ENCODE results near the gene CACNA2D1.

The CACNA2D1 gene

GRCh38 chr7:82081644-82082224, 361.8 kb downstream of the CACNA2D1 start:
- no peak for DNase-seq

GRCh38 chr7:82080254-82080927, 363.2 kb downstream of the CACNA2D1 start:
- no peak for DNase-seq

DNA sequence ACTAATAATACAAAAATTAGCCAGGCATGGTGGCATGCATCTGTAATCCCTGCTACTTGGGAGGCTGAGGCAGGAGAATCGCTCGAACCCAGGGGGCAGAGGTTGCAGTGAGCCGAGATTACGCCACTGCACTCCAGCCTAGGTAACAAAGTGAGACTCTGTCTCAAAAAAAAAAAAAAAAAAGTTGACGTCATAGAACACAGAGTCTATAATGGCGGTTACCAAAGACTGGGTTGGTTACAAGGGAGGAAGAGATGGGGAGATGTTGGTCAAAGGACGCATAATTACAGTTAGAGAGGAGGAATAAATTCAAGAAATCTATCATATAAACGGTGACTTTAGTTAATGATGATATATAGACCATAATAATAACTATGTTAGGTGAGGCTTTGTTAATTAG, 364.1 kb downstream of the CACNA2D1 start:
- DNase-seq: no peak

DNA sequence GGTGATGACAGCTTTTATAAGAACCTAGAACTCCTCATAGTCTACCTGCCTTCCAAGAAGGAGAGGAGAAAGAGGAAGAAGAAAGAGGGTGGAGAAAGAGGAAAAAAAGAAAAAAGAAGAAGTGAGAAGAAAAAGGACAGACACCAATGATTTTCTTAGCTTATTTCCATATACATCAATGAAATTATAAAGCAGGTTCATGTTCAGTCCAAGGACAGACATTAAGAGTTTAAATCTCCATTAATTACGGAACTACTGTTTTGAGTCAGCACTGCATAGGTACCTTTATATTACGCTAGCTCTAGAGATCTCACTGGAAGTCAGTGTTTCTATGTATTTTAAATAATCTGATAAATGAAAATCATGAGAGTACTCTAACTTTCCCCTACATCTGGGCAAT, 364.8 kb downstream of the CACNA2D1 start:
- DNase-seq: no peak

DNA sequence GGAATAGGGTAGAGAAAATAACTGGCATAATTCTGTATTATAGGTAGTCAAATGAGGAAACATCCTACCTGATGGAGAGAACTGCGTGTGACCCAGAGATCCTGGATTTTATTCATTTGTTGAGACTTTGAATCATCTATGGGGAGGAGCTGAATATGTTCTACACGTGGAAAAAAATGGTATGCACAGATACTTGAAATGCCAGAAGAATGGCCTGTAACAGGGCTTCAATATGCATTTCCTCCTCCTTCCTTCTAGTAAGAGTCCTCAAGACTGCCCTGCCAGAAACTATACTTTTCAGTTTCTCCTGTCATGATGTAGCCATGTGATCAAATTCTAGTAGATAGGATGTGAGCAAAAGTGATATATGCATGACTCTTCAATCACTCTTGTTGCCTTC, 372.1 kb downstream of the CACNA2D1 start:
- DNase-seq: no peak

GRCh38 chr7:82067628-82068264, 375.8 kb downstream of the CACNA2D1 start:
- DNase-seq: no peak

DNA sequence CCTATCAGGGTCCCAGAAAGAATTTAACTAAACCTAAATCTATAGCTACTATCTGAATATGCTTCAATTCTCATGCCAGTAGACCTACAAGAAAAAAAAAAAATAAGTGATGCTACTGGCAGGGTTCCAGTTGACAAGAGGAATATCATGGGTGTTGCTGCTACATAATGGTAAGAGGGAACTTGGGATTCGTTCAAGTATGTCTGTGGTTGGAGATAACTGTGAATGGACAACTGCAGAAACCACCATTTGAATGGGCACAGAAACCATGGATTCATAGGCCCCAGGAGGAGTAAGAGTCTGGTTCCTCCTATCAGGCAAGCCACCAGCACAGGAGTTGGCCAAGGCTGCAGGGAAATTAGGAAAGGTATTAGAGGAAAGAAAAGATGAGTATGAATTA, 386.1 kb downstream of the CACNA2D1 start:
- DNase-seq: no peak

- DNase-seq: no peak
These were observed 387.3 kb downstream of the CACNA2D1 start for GRCh38 chr7:82056282-82056681.

- no peak for DNase-seq
These were observed 389.0 kb downstream of the CACNA2D1 start for GRCh38 chr7:82054544-82054943.

DNA sequence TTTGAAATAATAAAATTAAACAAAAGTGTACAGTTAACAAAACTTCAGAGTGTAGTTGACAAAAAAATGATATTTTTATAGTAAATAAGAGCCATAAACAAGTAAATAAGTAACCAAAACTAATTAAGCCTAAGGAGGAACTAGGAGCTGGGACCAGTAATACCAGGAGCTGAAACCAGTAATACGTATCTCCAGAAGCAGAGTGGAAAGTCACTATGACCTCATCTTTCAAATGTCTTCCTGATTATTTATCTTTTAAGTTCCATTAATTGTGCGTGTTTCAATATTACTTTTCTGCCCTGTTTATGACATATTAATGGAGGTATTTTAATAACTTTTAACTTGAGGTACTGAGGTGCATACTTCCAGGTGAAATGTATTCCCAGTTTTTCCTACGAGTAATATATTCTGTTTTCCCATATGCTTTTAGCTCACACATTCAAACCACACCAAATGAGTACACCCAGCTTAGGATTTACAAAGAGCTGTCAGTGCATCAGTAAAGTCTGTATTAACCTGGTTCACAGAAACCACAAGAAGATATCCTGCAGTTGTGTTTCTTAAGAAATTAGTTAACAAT, 390.0 kb downstream of the CACNA2D1 start:
- DNase-seq: no peak

DNA sequence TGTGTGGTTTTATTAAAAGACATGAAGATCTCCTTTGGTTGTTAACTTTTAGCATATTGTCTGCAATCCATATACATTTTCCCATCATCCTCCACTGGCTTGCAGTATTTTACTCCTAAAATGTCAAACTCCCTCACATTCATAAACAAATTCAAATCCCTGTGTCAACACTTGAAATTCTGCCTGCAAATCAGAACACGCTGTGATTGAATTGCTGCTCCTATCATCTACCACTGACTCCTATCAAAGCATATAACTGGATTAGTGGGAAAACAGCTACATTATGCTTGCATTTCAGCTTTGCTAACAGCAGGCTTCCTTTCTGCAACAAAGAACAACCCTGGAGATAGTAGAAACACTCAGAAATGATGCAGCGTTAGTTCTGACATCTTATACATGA, 392.0 kb downstream of the CACNA2D1 start:
- no peak for DNase-seq

DNA sequence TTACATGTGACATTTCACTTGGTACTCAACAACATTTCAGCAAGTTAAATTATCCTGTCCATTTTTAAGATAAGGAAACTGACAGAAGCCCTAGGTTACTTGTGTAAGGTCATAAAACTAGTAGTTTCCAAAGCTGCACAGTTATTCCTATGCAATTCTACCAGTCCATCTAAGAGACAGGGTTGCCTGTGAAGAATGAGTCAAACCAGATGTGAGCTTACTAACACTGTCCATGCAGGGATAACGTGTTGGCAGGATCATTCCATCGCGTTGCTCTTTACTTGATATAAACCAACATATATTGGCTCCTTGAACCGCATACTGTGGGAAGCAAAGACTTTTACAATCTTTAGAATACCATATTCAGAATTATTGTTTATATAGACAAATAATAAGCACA, 392.8 kb downstream of the CACNA2D1 start:
- DNase-seq: no peak

GRCh38 chr7:82049891-82050533, 393.6 kb downstream of the CACNA2D1 start:
- DNase-seq: no peak

DNA sequence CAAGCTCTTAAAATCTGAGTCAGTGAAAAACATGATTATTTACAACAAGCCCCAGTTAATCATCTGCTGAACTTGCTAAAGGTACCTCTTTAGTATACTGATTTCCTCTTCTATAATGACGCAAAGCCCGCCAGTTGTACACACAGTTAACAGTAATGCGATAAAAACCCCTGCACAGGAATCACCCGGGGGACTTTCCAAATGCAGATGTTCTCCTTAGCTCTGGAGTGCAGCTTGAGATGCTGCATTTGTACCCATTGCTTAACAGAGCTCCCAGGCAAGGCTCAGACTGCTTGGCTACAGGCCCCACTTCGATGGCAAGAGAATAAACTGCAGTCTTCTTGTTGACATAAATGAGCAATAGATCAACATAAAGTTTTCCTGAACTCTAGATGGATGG, 394.1 kb downstream of the CACNA2D1 start:
- no peak for DNase-seq

DNA sequence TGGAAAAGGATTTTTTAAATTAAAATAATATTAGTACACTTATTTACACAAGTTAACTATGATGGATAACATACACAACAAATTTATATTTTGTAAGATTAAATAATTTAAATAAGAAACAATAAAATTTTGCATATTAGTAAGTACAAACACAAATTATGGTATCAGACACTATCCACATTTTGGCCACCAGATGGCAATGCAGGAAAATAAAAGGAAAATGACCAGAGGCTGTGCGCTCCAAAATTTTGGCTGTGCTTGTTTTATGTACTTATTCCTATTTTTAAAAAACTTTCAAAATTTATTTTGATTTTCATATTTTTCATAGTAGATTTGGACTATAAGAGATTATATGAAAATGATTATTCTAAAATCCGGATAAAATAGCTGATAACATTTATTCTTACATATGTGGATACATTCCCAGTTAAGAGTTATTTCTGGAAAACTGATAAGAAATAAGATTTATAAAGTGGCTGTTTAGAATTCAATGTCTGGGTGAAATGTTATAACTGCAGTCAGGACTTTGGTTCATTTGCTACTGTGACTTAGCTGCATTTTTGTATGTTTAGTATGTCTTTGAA, 399.0 kb downstream of the CACNA2D1 start:
- no peak for DNase-seq

DNA sequence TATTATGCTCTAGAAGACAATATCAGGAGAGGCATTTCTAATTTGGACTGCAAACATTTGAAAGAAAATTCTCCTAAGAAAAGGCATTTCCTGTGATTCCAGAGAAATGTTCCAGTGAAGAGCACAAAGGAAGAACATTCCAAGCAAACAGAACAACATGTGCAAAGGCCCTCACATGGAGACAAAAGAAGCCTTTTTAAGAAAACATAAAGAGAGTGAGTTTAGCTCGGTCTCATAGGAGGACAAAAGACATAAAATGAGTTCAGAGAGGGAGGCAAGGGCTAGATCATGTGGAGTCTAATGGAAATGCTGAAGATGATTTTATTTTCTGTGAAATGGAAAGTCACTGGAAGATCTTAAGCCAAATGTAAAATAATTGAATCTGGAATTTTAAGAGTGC, 404.0 kb downstream of the CACNA2D1 start:
- no peak for DNase-seq

- no peak for DNase-seq
These were observed 407.3 kb downstream of the CACNA2D1 start for GRCh38 chr7:82036146-82036886.

DNA sequence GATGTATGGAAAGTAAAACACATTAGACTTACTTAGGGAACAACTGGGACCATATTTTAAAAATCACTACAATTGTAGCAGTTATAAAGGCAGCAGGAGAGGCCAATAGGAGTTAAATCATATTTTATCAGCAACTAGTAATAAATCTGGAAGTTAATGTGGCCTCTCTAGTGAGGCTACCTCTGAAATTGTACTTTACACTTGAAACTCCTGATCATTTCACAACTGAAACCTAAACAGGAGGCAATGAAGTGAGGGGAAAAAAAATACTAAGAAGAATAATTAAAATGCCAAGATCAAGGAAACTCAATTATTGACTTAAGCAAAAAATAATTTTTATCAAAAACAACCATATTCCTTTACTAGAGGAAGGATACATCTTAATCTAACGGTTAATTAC, 408.1 kb downstream of the CACNA2D1 start:
- no peak for DNase-seq

DNA sequence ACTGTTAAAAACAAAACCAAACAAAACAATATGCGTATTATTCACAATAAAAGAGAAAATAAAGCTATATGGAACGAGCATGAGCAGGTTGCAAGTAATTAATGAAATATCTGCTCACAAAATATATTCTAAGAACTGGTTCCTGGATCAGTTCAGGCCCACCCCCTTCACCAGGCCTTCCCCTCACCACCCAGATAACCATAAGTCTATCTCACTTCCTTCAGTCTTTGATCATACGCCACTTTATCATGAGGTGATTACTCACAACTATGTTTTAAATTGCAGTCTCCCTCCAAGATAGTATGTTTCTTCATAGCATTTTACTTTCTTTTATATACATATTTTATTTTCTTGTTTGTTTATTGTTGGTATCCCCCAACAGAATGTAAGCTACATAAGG, 410.7 kb downstream of the CACNA2D1 start:
- no peak for DNase-seq

DNA sequence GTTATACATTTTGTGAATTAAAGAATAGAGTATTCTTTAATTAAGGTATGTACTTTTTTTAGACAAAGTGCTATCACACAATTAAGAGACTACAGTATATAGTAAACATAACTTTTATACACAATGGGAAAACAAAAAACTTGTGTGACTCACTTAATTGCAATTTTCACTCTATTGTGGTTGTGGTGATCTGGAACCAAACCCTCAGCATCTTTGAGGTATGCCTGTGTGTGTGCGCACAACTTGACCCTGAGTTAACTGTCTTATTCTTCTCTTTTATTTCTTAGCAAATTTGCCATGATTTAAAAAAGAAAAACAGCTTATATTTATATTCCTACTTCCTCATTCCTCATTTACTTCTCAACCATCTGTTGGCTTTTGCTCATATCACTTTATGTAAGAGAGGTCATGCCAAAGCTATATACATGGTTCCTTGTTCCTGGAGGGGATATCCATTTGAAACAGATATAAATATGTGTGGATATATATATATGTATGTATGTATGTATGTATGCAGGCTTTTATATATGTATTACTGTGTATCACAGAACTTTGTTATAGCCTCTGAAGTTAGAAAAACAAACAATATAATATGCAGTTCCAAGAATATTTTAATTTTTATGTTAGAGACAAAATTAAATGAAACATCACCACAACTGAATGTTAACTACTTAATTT, 414.2 kb downstream of the CACNA2D1 start:
- no peak for DNase-seq

GRCh38 chr7:82028097-82028496, 415.5 kb downstream of the CACNA2D1 start:
- no peak for DNase-seq

DNA sequence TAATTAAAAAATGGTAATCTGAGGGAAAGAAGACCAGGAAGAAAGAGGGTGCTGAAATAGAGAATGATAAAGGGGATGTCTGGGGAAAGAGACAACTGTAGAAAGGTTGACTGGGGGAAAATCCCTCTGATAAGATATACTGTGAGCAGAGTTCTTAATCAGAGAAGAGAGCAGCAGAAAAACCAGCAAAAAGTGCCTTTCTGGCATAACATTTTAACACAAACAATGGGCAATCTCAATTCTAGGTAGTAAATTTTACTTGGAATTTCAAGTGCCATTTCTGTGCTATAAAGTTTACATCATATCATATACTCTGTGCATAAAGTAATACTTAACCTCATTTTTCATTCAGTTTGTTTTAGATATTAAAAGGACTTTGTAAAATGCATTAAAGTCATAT, 421.9 kb downstream of the CACNA2D1 start:
- DNase-seq: no peak

All from stimulated activated CD4-positive, alpha-beta T cell treated with anti-CD3 and anti-CD28 coated beads, Interleukin-1b, Interleukin-23, amount 100 ng/mL, for 48 hours (primary cell).